ENCODE results near the gene LRTM1. TPM values are rescaled to one million over a fixed set of nuclear protein-coding genes. Genes with fewer than 3 reads are reported as not detected.

Gene LRTM1
- total RNA-seq, 1 donor from 2014 or later, result not detected

GRCh38 chr3:54892168-54892567 lies 35.7 kb downstream of the LRTM1 start:
- Mint-ChIP-seq H3K4me3 (ENCODE audit: unreplicated experiment) (no peak overlapping the region), H3K27me3 (ENCODE audit: low read depth) (no peaks in the 10 kb centered on the region), H3K4me1 (ENCODE audit: low read depth) (peaks cover 57% of the 10 kb centered on the region), H3K27ac (ENCODE audit: unreplicated experiment) (peak overlapping the region; percentile 91), H3K36me3 (ENCODE audit: low read depth) (no peaks in the 10 kb centered on the region), H3K9me3 (ENCODE audit: low read depth) (no peaks in the 10 kb centered on the region)
- no peak for DNase-seq (ENCODE audit: low spot score)
- no peak for TF ChIP-seq CTCF (IDR thresholded peaks at IDR 0.05)

- Mint-ChIP-seq H3K4me1 (ENCODE audit: low read depth) (peaks cover 50% of the 10 kb centered on the region), H3K36me3 (ENCODE audit: low read depth) (no peaks in the 10 kb centered on the region), H3K4me3 (ENCODE audit: unreplicated experiment) (no peak overlapping the region), H3K9me3 (ENCODE audit: low read depth) (no peaks in the 10 kb centered on the region), H3K27ac (ENCODE audit: unreplicated experiment) (peak overlapping the region; percentile 91), H3K27me3 (ENCODE audit: low read depth) (no peaks in the 10 kb centered on the region)
- TF ChIP-seq CTCF (IDR thresholded peaks at IDR 0.05), result peak; percentile 79
- DNase-seq (ENCODE audit: low spot score), result no peak
Observed at GRCh38 chr3:54891540-54891897, 36.3 kb downstream of the LRTM1 start.

- no peak for TF ChIP-seq CTCF (IDR thresholded peaks at IDR 0.05)
- Mint-ChIP-seq H3K4me3 (ENCODE audit: unreplicated experiment) (no peak overlapping the region), H3K4me1 (ENCODE audit: low read depth) (peaks cover 53% of the 10 kb centered on the region), H3K27me3 (ENCODE audit: low read depth) (no peaks in the 10 kb centered on the region), H3K36me3 (ENCODE audit: low read depth) (no peaks in the 10 kb centered on the region), H3K9me3 (ENCODE audit: low read depth) (no peaks in the 10 kb centered on the region), H3K27ac (ENCODE audit: unreplicated experiment) (no peak overlapping the region)
- DNase-seq (ENCODE audit: low spot score), result no peak
Observed at GRCh38 chr3:54889731-54890130, 38.1 kb downstream of the LRTM1 start.

- H3K27ac Mint-ChIP-seq (ENCODE audit: unreplicated experiment), result peak overlapping the region; percentile 17
- H3K4me3 Mint-ChIP-seq (ENCODE audit: unreplicated experiment), result no peak overlapping the region
- H3K9me3 Mint-ChIP-seq (ENCODE audit: low read depth), result no peaks in the 10 kb centered on the region
- no peaks in the 10 kb centered on the region for H3K36me3 Mint-ChIP-seq (ENCODE audit: low read depth)
- peaks cover 57% of the 10 kb centered on the region for H3K4me1 Mint-ChIP-seq (ENCODE audit: low read depth)
- TF ChIP-seq CTCF (IDR thresholded peaks at IDR 0.05), result no peak
- no peaks in the 10 kb centered on the region for H3K27me3 Mint-ChIP-seq (ENCODE audit: low read depth)
- no peak for DNase-seq (ENCODE audit: low spot score)
Observed at GRCh38 chr3:54888873-54889272, 39.0 kb downstream of the LRTM1 start.

GRCh38 chr3:54888162-54888561 lies 39.7 kb downstream of the LRTM1 start:
- no peak for DNase-seq (ENCODE audit: low spot score)
- H3K4me1 Mint-ChIP-seq (ENCODE audit: low read depth), result peaks cover 58% of the 10 kb centered on the region
- H3K27ac Mint-ChIP-seq (ENCODE audit: unreplicated experiment), result peak overlapping the region; percentile 50
- H3K4me3 Mint-ChIP-seq (ENCODE audit: unreplicated experiment), result no peak overlapping the region
- no peaks in the 10 kb centered on the region for H3K36me3 Mint-ChIP-seq (ENCODE audit: low read depth)
- H3K9me3 Mint-ChIP-seq (ENCODE audit: low read depth), result no peaks in the 10 kb centered on the region
- TF ChIP-seq CTCF (IDR thresholded peaks at IDR 0.05), result no peak
- H3K27me3 Mint-ChIP-seq (ENCODE audit: low read depth), result no peaks in the 10 kb centered on the region

Data from chondrocyte (in vitro differentiated cells).